Fibroblast of lung (primary cell): ENCODE results near the gene GNPTAB.
"Not testable (repeated sequence)": the region's sequence is repeated elsewhere in the genome, so short reads cannot be mapped to it uniquely, and the experiment has no call there.

Source experiments
- CTCF ChIP-seq, 2 donors: IDR thresholded peaks in 1 of 2; conservative IDR thresholded peaks in 1 of 2; 1 replicate in 1 of 2; 2 replicates in 1 of 2; pipeline ENCODE4 v1.5.1; 2011 to 2012; ENCODE audit warnings: low read length in 2 of 2, control low read depth in 1 of 2, inconsistent platforms in 1 of 2, low read depth in 1 of 2, mild to moderate bottlenecking in 1 of 2
- EZH2 ChIP-seq: IDR thresholded peaks from 2 replicates; pipeline ENCODE4 v1.5.1; 2012; ENCODE audit warnings: low read length, control low read depth, mild to moderate bottlenecking; ENCODE audit errors: missing control alignments

GRCh38 chr12:101812716-101813115 lies 18.0 kb downstream of the GNPTAB start:
- TF ChIP-seq EZH2; CTCF (conservative IDR thresholded peaks at IDR 0.05 in 1 of 2, IDR thresholded peaks at IDR 0.05 in 1 of 2; ENCODE audit: low read depth in 1 of 2, low read length in 2 of 2): not testable (repeated sequence)
